GM20431 (cell line): Measurements from ENCODE around the gene EPX.

ENCODE experiments used
- in situ Hi-C: fragments of 300-500 bp; cut with MseI, MboI; formaldehyde crosslinking; loops from one replicate; pipeline ENCODE4 v1.15.0; 2020; ENCODE audit warnings: low sequenced_read_pairs; ENCODE audit not compliant: unreplicated experiment

EPX gene

GRCh38 chr17:58184308-58184985, 8.1 kb upstream of the EPX start:
- in situ Hi-C loops, result no loop called here

GRCh38 chr17:58184986-58185761, 7.4 kb upstream of the EPX start:
- in situ Hi-C loops, result no loop called here

GRCh38 chr17:58186591-58186990, 5.9 kb upstream of the EPX start:
- in situ Hi-C loops, result no loop called here

- in situ Hi-C loops, result no loop called here
Observed at GRCh38 chr17:58187063-58187462, 5.5 kb upstream of the EPX start.

- in situ Hi-C loops, result no loop called here
Observed at GRCh38 chr17:58187675-58188074, 4.9 kb upstream of the EPX start.

- in situ Hi-C loops, result no loop called here
Observed at GRCh38 chr17:58189436-58190146, 2.9 kb upstream of the EPX start.

- in situ Hi-C loops, result no loop called here
Observed at GRCh38 chr17:58191241-58191896, 1.2 kb upstream of the EPX start.

- in situ Hi-C loops, result no loop called here
Observed at GRCh38 chr17:58193641-58194255, 1.2 kb downstream of the EPX start.

GRCh38 chr17:58195518-58196123, 3.1 kb downstream of the EPX start:
- in situ Hi-C loops, result no loop called here

GRCh38 chr17:58196610-58197009, 4.1 kb downstream of the EPX start:
- in situ Hi-C loops, result no loop called here

- in situ Hi-C loops, result no loop called here
Observed at GRCh38 chr17:58200024-58200633, 7.6 kb downstream of the EPX start.

GRCh38 chr17:58202859-58203258, 10.3 kb downstream of the EPX start:
- in situ Hi-C loops, result no loop called here

GRCh38 chr17:58204796-58205195, 12.3 kb downstream of the EPX start:
- in situ Hi-C loops, result no loop called here

GRCh38 chr17:58205936-58206335, 13.4 kb downstream of the EPX start:
- in situ Hi-C loops, result no loop called here

- in situ Hi-C loops, result no loop called here
Observed at GRCh38 chr17:58207451-58207850, 14.9 kb downstream of the EPX start.

- in situ Hi-C loops, result no loop called here
Observed at GRCh38 chr17:58208344-58208743, 15.8 kb downstream of the EPX start.

- in situ Hi-C loops, result no loop called here
Observed at GRCh38 chr17:58210922-58211321, 18.4 kb downstream of the EPX start.

- in situ Hi-C loops, result no loop called here
Observed at GRCh38 chr17:58215685-58216084, 23.2 kb downstream of the EPX start.

GRCh38 chr17:58217766-58218165, 25.2 kb downstream of the EPX start:
- in situ Hi-C loops, result no loop called here
